ENCODE data around the gene RNF213.

The RNF213 gene

GRCh38 chr17:80260791-80261158 lies at the start of gene RNF213:
TSS of gene RNF213 (plus strand) at chr17:80260852. CDS start at chr17:80263682, 2,830 bp downstream.
- Histone ChIP-seq H3K27ac (peak within 1 kb of the TSS; percentile 93), H3K36me3 (peaks cover 18% of the 10 kb centered on the region), H3K9me3 (ENCODE audit: severe bottlenecking) (no peaks in the 10 kb centered on the region), H3K4me3 (ENCODE audit: low read depth, low read length) (peak within 1 kb of the TSS; percentile 79), H3K27me3 (ENCODE audit: insufficient read depth, low read depth, severe bottlenecking) (no peaks in the 10 kb centered on the region)
- TF ChIP-seq, protein P1, sequence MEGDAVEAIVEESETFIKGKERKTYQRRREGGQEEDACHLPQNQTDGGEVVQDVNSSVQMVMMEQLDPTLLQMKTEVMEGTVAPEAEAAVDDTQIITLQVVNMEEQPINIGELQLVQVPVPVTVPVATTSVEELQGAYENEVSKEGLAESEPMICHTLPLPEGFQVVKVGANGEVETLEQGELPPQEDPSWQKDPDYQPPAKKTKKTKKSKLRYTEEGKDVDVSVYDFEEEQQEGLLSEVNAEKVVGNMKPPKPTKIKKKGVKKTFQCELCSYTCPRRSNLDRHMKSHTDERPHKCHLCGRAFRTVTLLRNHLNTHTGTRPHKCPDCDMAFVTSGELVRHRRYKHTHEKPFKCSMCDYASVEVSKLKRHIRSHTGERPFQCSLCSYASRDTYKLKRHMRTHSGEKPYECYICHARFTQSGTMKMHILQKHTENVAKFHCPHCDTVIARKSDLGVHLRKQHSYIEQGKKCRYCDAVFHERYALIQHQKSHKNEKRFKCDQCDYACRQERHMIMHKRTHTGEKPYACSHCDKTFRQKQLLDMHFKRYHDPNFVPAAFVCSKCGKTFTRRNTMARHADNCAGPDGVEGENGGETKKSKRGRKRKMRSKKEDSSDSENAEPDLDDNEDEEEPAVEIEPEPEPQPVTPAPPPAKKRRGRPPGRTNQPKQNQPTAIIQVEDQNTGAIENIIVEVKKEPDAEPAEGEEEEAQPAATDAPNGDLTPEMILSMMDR (IDR thresholded peaks at IDR 0.05; ENCODE audit: low read depth, low read length), result no peak
- peak; percentile 66 for DNase-seq

DNA sequence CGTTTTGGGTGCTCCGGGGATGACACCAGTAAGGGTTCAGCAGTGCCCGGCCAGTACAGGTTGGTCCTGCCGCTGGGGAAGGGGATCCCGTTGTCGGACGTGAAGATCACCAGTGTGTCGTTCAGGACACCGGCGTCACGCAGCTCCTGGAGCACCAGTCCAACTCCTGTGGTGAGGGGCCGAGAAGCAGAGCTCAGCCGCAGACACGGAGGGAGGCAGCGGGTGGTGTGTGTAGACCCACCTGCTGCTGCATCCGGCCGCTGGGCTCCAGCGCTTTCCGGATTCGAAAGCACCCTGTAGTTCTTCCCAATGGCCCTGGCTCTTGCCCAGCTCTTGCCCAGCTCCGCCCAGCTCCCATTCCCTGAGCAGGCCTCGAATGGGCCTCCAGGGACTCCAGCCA lies 48.5 kb upstream of the RNF213 start:
- Histone ChIP-seq H3K4me3 (ENCODE audit: low read depth, low read length) (no peak overlapping the region), H3K27ac (no peak overlapping the region), H3K27me3 (ENCODE audit: insufficient read depth, low read depth, severe bottlenecking) (no peaks in the 10 kb centered on the region), H3K36me3 (peaks cover 59% of the 10 kb centered on the region), H3K9me3 (ENCODE audit: severe bottlenecking) (no peaks in the 10 kb centered on the region)
- DNase-seq, result no peak
- TF ChIP-seq, protein P1 (IDR thresholded peaks at IDR 0.05; ENCODE audit: low read depth, low read length), result no peak

GRCh38 chr17:80212511-80212910 lies 48.1 kb upstream of the RNF213 start:
- TF ChIP-seq, protein P1 (IDR thresholded peaks at IDR 0.05; ENCODE audit: low read depth, low read length), result no peak
- Histone ChIP-seq H3K27ac (no peak overlapping the region), H3K36me3 (peaks cover 59% of the 10 kb centered on the region)

GRCh38 chr17:80212962-80213642 lies 47.5 kb upstream of the RNF213 start:
- DNase-seq, result no peak
- Histone ChIP-seq H3K4me3 (ENCODE audit: low read depth, low read length) (no peak overlapping the region), H3K9me3 (ENCODE audit: severe bottlenecking) (no peaks in the 10 kb centered on the region), H3K36me3 (peaks cover 59% of the 10 kb centered on the region), H3K27me3 (ENCODE audit: insufficient read depth, low read depth, severe bottlenecking) (no peaks in the 10 kb centered on the region), H3K27ac (no peak overlapping the region)
- TF ChIP-seq, protein P1 (IDR thresholded peaks at IDR 0.05; ENCODE audit: low read depth, low read length), result no peak

More at GRCh38 chr17:80212511-80212910, 48.1 kb upstream of the RNF213 start:
- no peak overlapping the region for H3K4me3 ChIP-seq (ENCODE audit: low read depth, low read length)
- H3K27me3 ChIP-seq (ENCODE audit: insufficient read depth, low read depth, severe bottlenecking), result no peaks in the 10 kb centered on the region
- H3K9me3 ChIP-seq (ENCODE audit: severe bottlenecking), result no peaks in the 10 kb centered on the region
- DNase-seq, result no peak

DNA sequence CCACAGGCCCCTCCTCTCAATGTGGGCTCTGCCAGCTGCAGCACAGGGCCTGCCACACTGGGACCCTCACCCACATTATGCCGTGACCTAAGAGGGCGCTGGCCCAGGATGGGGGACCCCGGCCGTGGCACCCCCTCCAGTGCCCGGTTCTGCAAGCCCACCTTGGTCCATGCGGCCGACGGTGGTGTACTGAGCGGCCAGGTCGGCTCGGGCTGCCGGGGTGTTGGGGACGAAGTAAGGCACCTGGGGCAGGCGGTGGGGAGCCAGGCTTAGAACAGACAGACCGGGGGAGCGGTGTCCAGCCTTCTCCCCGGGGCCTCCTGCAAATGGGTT lies 47.0 kb upstream of the RNF213 start:
- Histone ChIP-seq H3K36me3 (peaks cover 57% of the 10 kb centered on the region), H3K4me3 (ENCODE audit: low read depth, low read length) (no peak overlapping the region), H3K27ac (no peak overlapping the region), H3K27me3 (ENCODE audit: insufficient read depth, low read depth, severe bottlenecking) (no peaks in the 10 kb centered on the region), H3K9me3 (ENCODE audit: severe bottlenecking) (no peaks in the 10 kb centered on the region)
- TF ChIP-seq, protein P1 (IDR thresholded peaks at IDR 0.05; ENCODE audit: low read depth, low read length), result no peak
- no peak for DNase-seq
